Mucosa of gallbladder (tissue), 1 donor: ENCODE measurements around the gene ADGRL3. TPM values are rescaled to one million over a fixed set of nuclear protein-coding genes. Genes with fewer than 3 reads are reported as not detected.
"Not testable (repeated sequence)": the region's sequence is repeated elsewhere in the genome, so short reads cannot be mapped to it uniquely, and the experiment has no call there.

ENCODE experiments used
- DNase-seq: peaks from one replicate; pipeline ENCODE4 v3.0.0-alpha.2; 2020; ENCODE audit warnings: low spot score
- total RNA-seq: library from RNA; stranded (reverse); gene quantifications from one replicate; pipeline ENCODE4 v1.2.1, GENCODE V29; 2021
- donor health status: DM: no; HTN: no; CAD: no.

ADGRL3 gene
- total RNA-seq, 1 donor from 2014 or later = 3.5 TPM

- DNase-seq = no peak
Observed at GRCh38 chr4:61350932-61351331, 150.8 kb downstream of the ADGRL3 start.

DNA sequence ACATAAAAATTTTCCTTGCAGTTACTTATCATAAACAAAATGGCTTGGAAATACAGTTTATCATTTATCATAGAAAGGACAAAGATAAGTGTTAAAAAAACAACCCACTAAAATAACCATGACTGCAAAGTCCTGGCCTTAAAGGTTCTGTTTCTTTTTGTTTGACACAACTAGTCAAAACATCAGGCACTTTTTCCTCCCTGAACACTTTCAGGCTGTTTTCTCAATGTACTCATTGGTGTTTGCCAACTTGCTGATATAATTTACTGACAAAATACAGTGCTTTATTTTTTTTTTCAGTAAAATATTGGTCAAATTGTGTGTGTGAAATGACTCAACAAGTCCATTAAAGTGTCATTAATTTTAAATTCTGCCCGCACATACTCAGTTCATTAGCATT, 156.6 kb downstream of the ADGRL3 start:
- DNase-seq = no peak

GRCh38 chr4:61359301-61359700, 159.2 kb downstream of the ADGRL3 start:
- no peak for DNase-seq

GRCh38 chr4:61372817-61373216, 172.7 kb downstream of the ADGRL3 start:
- DNase-seq = not testable (repeated sequence)

DNA sequence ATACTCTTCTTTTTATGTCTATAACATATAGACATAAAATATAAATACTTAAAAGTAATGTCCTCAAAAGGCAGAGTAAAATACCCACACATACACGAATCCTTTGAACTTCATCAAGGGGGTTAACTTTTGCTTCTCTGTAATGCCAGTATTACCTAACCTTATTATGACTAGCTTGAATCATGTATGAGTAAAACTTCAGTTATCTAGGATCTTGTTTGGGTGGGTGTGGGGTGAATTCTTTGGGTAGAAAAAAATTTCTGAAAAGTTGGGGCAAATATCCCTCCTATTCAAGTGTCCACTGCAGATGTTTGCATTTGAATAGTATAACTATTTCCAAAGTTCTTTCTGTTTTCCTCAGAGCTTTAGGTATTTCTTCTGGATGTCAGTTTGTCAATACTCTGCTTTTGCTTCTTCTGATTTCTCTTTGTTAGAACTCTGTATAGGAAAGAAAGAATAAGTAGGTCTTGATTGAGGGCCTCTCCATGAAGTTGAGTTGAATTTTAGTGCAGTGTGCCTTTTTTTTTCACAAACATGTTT, 173.8 kb downstream of the ADGRL3 start:
- DNase-seq = no peak

DNA sequence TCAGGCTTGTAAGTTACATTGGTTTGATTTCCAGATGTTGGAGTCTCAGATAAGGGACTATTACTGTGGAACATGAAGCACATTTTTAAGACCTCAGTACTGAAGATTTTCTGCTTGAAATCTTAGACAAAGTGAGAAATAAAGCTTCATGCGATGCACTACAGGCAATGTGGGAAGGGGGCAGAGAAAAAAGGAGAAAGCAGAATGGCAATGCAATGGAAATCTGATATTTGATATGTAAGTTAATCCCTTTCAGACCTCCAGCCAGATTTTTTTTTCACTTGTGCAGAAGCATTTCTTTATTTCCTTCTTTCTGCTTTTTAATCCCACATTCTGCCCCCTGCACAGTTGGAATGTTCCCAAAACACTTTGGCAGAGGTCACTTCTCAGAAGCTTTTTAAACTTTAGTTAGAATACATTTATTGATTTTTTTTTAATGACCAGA, 174.3 kb downstream of the ADGRL3 start:
- DNase-seq = no peak

- DNase-seq = no peak
Observed at GRCh38 chr4:61375301-61375700, 175.2 kb downstream of the ADGRL3 start.

DNA sequence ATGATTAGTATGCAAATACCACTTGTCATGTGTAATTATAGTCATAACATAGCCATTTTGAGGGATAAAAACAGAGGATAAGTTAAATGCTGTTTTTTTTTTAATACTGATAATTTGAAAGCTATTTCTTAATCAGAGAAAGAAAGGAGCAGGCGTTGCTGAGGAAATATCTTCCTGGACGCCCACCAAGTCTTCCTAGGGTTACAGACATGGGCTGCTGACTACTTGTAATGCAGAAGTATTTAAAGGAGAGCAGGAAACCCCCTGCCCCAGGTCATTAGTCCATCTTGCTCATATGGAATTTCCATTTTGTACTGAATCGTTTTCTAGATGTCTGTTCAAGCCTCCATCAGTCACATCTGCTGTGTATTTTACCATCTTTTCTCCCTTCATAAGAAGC, 176.2 kb downstream of the ADGRL3 start:
- DNase-seq = no peak

DNA sequence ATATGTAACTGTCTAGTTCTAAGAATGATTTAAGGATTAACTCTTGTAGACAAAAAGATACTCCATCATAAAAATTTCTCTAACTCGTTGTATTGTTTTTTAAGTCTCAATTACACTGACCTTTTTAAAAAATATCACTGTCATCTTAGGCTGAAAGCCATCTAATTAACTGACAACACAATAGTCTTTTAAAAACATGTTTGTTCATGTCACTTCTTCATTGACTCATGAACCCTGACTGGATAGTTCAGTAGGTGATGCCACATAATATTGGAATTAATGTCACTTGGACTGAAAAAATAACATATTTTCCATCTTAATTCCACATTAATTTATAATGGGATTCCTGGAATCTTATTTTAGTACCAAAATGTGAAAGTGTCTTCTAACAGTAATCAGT, 179.3 kb downstream of the ADGRL3 start:
- no peak for DNase-seq

- DNase-seq = no peak
Observed at GRCh38 chr4:61380865-61381264, 180.7 kb downstream of the ADGRL3 start.

DNA sequence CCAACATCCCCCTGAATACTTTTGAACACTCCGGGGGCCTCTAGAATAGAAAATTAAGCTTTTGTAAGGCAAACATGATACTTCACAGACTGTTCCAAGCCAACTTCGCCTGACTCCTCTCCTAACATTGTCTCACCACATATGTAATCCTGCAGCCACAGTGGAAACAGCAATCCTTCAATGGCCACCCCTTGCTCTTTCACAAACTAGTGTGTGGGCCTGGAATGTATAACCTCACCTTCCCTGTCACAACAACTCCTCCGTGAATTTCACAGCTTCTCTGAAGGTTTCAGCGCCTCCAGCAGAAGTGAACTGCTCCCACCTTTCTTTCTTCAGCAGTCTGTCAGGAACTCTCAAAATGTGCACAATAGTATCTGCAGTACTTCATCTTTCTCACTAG, 185.1 kb downstream of the ADGRL3 start:
- no peak for DNase-seq

DNA sequence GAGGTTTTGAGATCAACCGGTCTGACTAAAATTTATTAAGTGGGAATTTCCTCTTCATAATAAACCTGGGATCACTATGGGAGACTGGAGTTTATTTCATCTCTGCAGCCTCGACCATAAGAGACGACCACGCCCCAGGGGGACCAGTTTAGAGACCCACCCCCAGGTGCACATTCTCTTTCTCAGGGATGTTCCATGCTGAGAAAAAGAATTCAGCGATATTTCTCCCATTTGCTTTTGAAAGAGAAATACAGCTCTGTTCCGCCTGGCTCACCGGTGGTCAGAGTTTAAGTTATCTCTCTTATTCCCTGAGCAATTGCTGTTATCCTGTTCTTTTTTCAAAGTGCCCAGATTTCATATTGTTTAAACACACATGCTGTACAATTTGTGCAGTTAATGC, 187.2 kb downstream of the ADGRL3 start:
- DNase-seq = not testable (repeated sequence)

- DNase-seq = no peak
Observed at GRCh38 chr4:61389640-61390039, 189.5 kb downstream of the ADGRL3 start.

DNA sequence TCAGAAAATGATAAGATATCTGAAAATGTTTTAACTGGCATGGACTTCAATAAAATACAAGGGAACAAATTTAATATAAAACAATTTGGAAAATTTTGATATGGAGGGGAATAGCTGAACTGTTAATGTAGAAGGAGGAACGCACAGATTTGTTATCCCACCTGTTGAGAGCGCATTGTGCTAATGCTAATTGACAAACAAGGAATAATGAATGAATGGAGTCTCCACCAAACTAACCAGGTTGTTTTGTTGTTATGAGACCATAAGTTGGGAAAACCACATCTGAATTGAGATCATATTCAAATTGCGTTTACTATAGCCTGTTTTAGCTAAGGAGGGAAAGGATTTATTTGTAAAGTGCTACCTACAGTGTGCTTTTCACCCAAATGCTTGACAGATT, 195.6 kb downstream of the ADGRL3 start:
- DNase-seq = no peak

- DNase-seq = no peak
Observed at GRCh38 chr4:61397174-61397573, 197.0 kb downstream of the ADGRL3 start.

- DNase-seq = no peak
Observed at GRCh38 chr4:61400439-61401038, 200.4 kb downstream of the ADGRL3 start.

GRCh38 chr4:61401771-61402170, 201.6 kb downstream of the ADGRL3 start:
- no peak for DNase-seq

DNA sequence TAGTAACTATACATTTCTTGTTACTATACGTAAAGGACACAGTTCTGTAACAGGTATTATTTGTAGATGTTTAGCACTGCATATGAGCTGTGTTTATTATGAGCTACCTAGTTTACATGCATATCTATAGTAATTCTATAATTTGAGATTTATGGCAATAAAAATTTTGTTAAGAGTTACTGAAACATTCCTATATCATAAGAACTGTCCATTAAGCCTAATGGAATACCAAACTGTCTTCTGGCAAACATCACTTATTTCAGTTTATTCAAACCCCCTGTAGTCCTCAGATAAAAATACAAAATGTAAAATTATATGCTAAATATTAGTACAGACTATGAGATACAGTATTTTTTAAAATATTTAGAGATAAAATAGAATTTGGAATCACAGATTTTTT, 205.2 kb downstream of the ADGRL3 start:
- no peak for DNase-seq

DNA sequence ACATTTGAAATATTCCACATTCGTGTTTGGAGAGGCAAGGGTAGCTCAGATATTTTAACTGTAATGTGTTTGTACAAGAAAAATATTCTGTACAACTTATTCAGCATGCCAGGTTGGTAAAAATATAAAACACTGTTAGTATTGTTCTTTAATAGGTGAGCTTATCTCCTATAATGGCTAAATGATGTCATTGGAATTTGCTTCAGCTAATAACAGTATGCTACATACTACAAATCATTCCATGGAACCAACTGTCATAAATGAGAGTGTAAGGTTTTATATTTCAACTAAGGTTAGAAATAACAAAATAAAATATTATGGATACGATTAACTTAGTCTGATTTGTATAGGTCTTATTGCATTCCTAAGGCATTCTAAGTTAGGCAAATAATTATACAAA, 206.6 kb downstream of the ADGRL3 start:
- no peak for DNase-seq

GRCh38 chr4:61407642-61408618, 207.8 kb downstream of the ADGRL3 start:
- no peak for DNase-seq

DNA sequence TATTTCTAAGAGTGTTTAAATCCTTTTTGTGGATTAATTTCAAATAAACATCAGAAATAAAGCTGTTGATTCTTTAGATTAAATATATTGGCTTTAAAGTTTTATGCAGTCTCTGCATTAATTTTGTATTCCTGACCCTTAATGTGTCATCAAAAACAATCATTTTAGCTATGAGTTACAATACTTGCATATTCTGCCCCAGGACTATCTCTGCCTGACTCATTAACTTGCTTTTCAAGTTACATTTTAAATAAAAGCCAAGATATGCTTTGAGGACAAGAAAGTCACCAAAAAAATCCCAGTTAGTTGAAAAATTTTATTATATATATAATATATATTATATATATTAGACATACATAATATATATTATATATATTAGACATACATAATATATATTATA, 208.7 kb downstream of the ADGRL3 start:
- no peak for DNase-seq

GRCh38 chr4:61411241-61411640, 211.1 kb downstream of the ADGRL3 start:
- no peak for DNase-seq

DNA sequence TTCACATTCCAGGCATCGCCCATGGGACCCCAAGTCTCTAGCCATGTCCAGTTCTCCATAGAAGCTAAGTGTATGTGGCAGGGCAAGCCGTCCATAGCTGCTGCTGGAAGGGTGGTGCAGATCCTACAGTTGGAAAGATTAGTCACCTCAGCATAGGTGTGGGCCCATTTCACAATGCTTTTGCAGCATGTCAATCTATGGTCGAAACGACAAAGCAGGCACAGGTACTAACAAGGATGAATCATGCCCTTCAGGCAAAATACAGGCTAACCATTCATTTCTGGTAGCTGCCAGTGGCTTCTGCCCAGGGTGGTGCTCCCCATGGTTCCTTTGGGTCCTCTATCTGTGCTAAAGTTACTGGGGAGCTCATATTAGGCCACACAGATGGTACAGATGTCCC, 225.2 kb downstream of the ADGRL3 start:
- no peak for DNase-seq
